Measurements from ENCODE around the gene RBFOX2. TPM values are rescaled to one million over a fixed set of nuclear protein-coding genes. Genes with fewer than 3 reads are reported as not detected.

The RBFOX2 gene
- total and polyA plus RNA-seq, 10 of the 15 experiments (the other 5 are each of a cell fraction or from before 2014, with no cell fraction given), result 0.01 to 2.7 (median 0.17) TPM; not detected in 4

- TF ChIP-seq YBX1 (IDR thresholded peaks at IDR 0.05), result no peak
Observed at GRCh38 chr22:35782504-35782903, 246.1 kb downstream of the RBFOX2 start (continued).

DNA sequence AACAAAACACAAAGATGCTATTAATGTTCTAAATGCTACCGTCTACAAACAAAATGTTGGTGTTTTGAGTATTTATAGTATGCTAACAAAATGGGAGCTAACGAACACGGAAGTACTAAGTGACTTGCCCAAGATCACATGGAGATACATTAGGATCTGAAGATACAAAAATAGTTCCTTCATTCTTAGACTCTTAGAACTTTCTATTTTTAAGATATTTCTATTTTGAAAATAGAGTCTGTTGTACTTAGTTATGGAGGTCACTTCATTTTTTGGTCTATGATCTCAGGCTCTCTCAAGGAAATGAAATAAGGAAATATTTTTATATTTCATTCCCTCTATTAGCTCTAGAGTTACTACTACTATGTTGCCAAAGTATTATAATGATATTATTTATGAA lies 246.7 kb downstream of the RBFOX2 start:
- Histone ChIP-seq H4K20me1 (ENCODE audit: control insufficient read depth, insufficient read depth) (no peaks in the 10 kb centered on the region), H3K9ac (ENCODE audit: control insufficient read depth, insufficient read depth, low read length) (no peak overlapping the region), H3K9me3 (replicated peaks; ENCODE audit: control insufficient read depth, insufficient read depth, low read length) (no peaks in the 10 kb centered on the region), H3K79me2 (ENCODE audit: control insufficient read depth, insufficient read depth, low read length) (no peaks in the 10 kb centered on the region), H3K27ac (ENCODE audit: control insufficient read depth, insufficient read depth) (no peak overlapping the region), H3K4me2 (ENCODE audit: control insufficient read depth, insufficient read depth) (no peak overlapping the region), H3K36me3 (ENCODE audit: control insufficient read depth in 2 of 2, insufficient read depth in 2 of 2, low read length in 1 of 2) (no peaks in the 10 kb centered on the region), H3K4me3 (no peak overlapping the region), H3K27me3 (replicated peaks in 1 of 2; ENCODE audit: control insufficient read depth in 2 of 2, insufficient read depth in 2 of 2, low read length in 1 of 2) (peaks cover 0 to 4% of the 10 kb centered on the region in 2 experiments; a peak in 3 of 4 replicates), H2AFZ (ENCODE audit: control insufficient read depth, low read depth, low read length) (no peak overlapping the region), H3K4me1 (ENCODE audit: control insufficient read depth, insufficient read depth, low read length) (no peaks in the 10 kb centered on the region)
- ChIA-PET SMC1A (ENCODE audit: uncharacterized antibody, unreplicated experiment) (interaction anchor here (1.3 kb wide), 1 partner anchor 20 kb away, joined by 3 read pairs; no protein-coding TSS in a partner anchor), CTCF (interaction anchor here (1.1 kb wide), 2 partner anchors 15 to 155 kb away, joined by 3 read pairs; no protein-coding TSS in a partner anchor), RAD21 (ENCODE audit: unreplicated experiment) (no interaction called here), POLR2A (no interaction called here)
- WGBS (ENCODE audit: insufficient coverage, insufficient replicate concordance, low lambda C conversion rate, missing lambda C conversion rate), result 54% methylated on average over 3 of the region's 3 CpGs
- TF ChIP-seq, protein P1, sequence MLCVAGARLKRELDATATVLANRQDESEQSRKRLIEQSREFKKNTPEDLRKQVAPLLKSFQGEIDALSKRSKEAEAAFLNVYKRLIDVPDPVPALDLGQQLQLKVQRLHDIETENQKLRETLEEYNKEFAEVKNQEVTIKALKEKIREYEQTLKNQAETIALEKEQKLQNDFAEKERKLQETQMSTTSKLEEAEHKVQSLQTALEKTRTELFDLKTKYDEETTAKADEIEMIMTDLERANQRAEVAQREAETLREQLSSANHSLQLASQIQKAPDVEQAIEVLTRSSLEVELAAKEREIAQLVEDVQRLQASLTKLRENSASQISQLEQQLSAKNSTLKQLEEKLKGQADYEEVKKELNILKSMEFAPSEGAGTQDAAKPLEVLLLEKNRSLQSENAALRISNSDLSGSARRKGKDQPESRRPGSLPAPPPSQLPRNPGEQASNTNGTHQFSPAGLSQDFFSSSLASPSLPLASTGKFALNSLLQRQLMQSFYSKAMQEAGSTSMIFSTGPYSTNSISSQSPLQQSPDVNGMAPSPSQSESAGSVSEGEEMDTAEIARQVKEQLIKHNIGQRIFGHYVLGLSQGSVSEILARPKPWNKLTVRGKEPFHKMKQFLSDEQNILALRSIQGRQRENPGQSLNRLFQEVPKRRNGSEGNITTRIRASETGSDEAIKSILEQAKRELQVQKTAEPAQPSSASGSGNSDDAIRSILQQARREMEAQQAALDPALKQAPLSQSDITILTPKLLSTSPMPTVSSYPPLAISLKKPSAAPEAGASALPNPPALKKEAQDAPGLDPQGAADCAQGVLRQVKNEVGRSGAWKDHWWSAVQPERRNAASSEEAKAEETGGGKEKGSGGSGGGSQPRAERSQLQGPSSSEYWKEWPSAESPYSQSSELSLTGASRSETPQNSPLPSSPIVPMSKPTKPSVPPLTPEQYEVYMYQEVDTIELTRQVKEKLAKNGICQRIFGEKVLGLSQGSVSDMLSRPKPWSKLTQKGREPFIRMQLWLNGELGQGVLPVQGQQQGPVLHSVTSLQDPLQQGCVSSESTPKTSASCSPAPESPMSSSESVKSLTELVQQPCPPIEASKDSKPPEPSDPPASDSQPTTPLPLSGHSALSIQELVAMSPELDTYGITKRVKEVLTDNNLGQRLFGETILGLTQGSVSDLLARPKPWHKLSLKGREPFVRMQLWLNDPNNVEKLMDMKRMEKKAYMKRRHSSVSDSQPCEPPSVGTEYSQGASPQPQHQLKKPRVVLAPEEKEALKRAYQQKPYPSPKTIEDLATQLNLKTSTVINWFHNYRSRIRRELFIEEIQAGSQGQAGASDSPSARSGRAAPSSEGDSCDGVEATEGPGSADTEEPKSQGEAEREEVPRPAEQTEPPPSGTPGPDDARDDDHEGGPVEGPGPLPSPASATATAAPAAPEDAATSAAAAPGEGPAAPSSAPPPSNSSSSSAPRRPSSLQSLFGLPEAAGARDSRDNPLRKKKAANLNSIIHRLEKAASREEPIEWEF (IDR thresholded peaks at IDR 0.05; ENCODE audit: insufficient replicate concordance, low read depth, low read length), result no peak
- TF ChIP-seq SRF (IDR thresholded peaks at IDR 0.05; ENCODE audit: low read depth in 2 of 2, low read length in 2 of 2), result no peak
- TF ChIP-seq SMAD1 (IDR thresholded peaks at IDR 0.05; ENCODE audit: low read depth, partially characterized antibody), result no peak
- no peak for TF ChIP-seq SMARCA5 (IDR thresholded peaks at IDR 0.05)
- ATAC-seq, result no peak
- DNase-seq (ENCODE audit: low read depth, low spot score), result no peak
- intact Hi-C loops (cut with micrococcal nuclease; ENCODE audit: unreplicated experiment), result no loop called here
- no peak for FAIRE-seq
- in situ Hi-C loops (cut with MboI), result no loop called here
- BruUV-seq (replicated peaks), result no TSS peak

Data from GM12878 (cell line).